GM23248 (cell line): ENCODE data around the gene AGR2. TPM values are rescaled to one million over a fixed set of nuclear protein-coding genes. Genes with fewer than 3 reads are reported as not detected.

Source experiments
- DNase-seq: peaks from one replicate; pipeline ENCODE4 v3.0.0-alpha.2; 2015
- H2AFZ ChIP-seq: fragments of 200-600 bp; sonication (generic); 2 replicates; pipeline ENCODE4 v1.6.1; 2016; ENCODE audit warnings: antibody characterized with exemption
- H3F3A ChIP-seq: fragments of 200-600 bp; sonication (generic); 2 replicates; pipeline ENCODE4 v1.6.1; 2016; ENCODE audit warnings: mild to moderate bottlenecking, antibody characterized with exemption, mixed run types; ENCODE audit not compliant: insufficient read depth
- H3K27ac ChIP-seq: fragments of 200-600 bp; sonication (generic); 2 replicates; pipeline ENCODE4 v1.5.1; 2016; ENCODE audit warnings: mild to moderate bottlenecking
- H3K27me3 ChIP-seq: fragments of 200-600 bp; sonication (generic); replicated peaks from 2 replicates; pipeline ENCODE4 v1.6.1; 2016; ENCODE audit warnings: mild to moderate bottlenecking; ENCODE audit not compliant: insufficient read depth
- H3K36me3 ChIP-seq: fragments of 200-600 bp; sonication (generic); 2 replicates; pipeline ENCODE4 v1.6.1; 2016; ENCODE audit warnings: low read depth, mild to moderate bottlenecking
- H3K4me1 ChIP-seq: fragments of 200-600 bp; sonication (generic); 2 replicates; pipeline ENCODE4 v1.6.1; 2016; ENCODE audit warnings: mild to moderate bottlenecking; ENCODE audit not compliant: insufficient read depth
- H3K4me2 ChIP-seq: fragments of 200-600 bp; sonication (generic); one replicate; pipeline ENCODE4 v1.6.1; 2016; ENCODE audit warnings: mild to moderate bottlenecking; ENCODE audit not compliant: unreplicated experiment
- H3K4me3 ChIP-seq: fragments of 200-600 bp; sonication (generic); 2 replicates; pipeline ENCODE4 v1.5.1; 2016; ENCODE audit warnings: mild to moderate bottlenecking
- H3K79me2 ChIP-seq: fragments of 200-600 bp; sonication (generic); 2 replicates; pipeline ENCODE4 v1.6.1; 2016; ENCODE audit warnings: mild to moderate bottlenecking; ENCODE audit not compliant: insufficient read depth
- H3K9ac ChIP-seq: fragments of 200-600 bp; sonication (generic); 2 replicates; pipeline ENCODE4 v1.6.1; 2016; ENCODE audit warnings: mild to moderate bottlenecking
- H3K9me2 ChIP-seq: fragments of 200-600 bp; sonication (generic); 2 replicates; pipeline ENCODE4 v1.6.1; 2016; ENCODE audit warnings: mixed run types, mild to moderate bottlenecking, moderate library complexity; ENCODE audit not compliant: insufficient read depth
- H3K9me3 ChIP-seq: fragments of 200-600 bp; sonication (generic); one replicate; pipeline ENCODE4 v1.6.1; 2017; ENCODE audit warnings: low read depth
- H4K20me1 ChIP-seq: fragments of 200-600 bp; sonication (generic); 2 replicates; pipeline ENCODE4 v1.6.0; 2016; ENCODE audit not compliant: insufficient read depth
- EZH2 ChIP-seq: fragments of 200-600 bp; sonication (generic); IDR thresholded peaks from 2 replicates; pipeline ENCODE4 v1.6.1; 2018; ENCODE audit warnings: antibody characterized with exemption, mild to moderate bottlenecking; ENCODE audit not compliant: insufficient read depth, poor library complexity, severe bottlenecking
- EZH2phosphoT487 ChIP-seq: fragments of 200-600 bp; sonication (generic); IDR thresholded peaks from 2 replicates; pipeline ENCODE4 v1.6.1; 2018; ENCODE audit warnings: antibody characterized with exemption, moderate library complexity, mild to moderate bottlenecking, low read depth; ENCODE audit not compliant: insufficient read depth
- WGBS, 2 experiments: methylation state at CpG; one replicate each; pipeline ENCODE4 v1.1.6; 2015 to 2017; ENCODE audit warnings: low lambda C conversion rate in 2 of 2, low coverage in 1 of 2; ENCODE audit errors: missing lambda C conversion rate in 2 of 2; 5-methylcytosine and 5-hydroxymethylcytosine counted together
- in situ Hi-C: fragments of 300-500 bp; cut with MboI; formaldehyde crosslinking; loops from 2 replicates; pipeline ENCODE4 v1.15.0; 2020
- polyA plus RNA-seq: library from polyadenylated mRNA; unstranded; fragments of >200 nt; fragmentation: Nextera tagmentation; extraction: Ambion mirVana; gene quantifications from 2 replicates; pipeline ENCODE4 v1.2.1, GENCODE V29; 2016
- total RNA-seq: library from RNA; depleted of rRNA; stranded (reverse); fragments of >200 nt; shearing (Covaris generic); gene quantifications from 2 replicates; pipeline ENCODE4 v1.2.3, GENCODE V29; 2014; rRNA removed

Gene AGR2
- total and polyA plus RNA-seq, 2 experiments from 2014 or later: not detected

- in situ Hi-C loops: no loop called here
- H3K4me2 ChIP-seq: peak overlapping the region; percentile 55
- 18 to 19% methylated on average over 4 of the region's 4 CpGs for WGBS, 2 experiments
- no peaks in the 10 kb centered on the region for H3K79me2 ChIP-seq
- no peaks in the 10 kb centered on the region for H3K36me3 ChIP-seq
- no peak overlapping the region for H3K27ac ChIP-seq
- no peaks in the 10 kb centered on the region for H4K20me1 ChIP-seq
- peak overlapping the region; percentile 57 for H2AFZ ChIP-seq
- H3K9me3 ChIP-seq: no peaks in the 10 kb centered on the region
- H3K9me2 ChIP-seq: no peaks in the 10 kb centered on the region
- H3K9ac ChIP-seq: no peak overlapping the region
- DNase-seq: peak; percentile 49
- no peak overlapping the region for H3K4me3 ChIP-seq
- H3K27me3 ChIP-seq: no peaks in the 10 kb centered on the region
- peaks cover 35% of the 10 kb centered on the region for H3K4me1 ChIP-seq
- peaks cover 25% of the 10 kb centered on the region for H3F3A ChIP-seq
- TF ChIP-seq EZH2phosphoT487 (no peak), EZH2 (no peak)
Observed at GRCh38 chr7:16743236-16743635, 61.6 kb downstream of the AGR2 start.

DNA sequence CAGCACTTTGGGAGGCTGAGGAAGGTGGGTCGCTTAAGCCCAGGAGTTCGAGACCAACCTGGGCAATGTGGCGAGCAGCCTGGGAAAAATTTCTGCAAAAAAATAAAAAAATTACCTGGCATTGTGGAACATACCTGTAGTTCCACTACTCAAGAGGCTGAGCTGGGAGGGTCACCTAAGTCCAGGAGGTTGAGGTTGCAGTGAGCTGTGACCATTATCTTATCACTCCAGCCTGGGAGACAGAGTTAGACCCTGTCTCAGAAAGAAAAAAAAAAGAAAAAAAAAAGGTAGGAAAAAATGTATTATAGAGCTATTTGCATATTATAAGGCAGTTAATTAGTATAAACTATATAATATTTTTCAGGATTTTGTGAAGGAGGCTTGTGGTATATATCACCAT is 62.3 kb downstream of the AGR2 start:
- Histone ChIP-seq H3F3A (peaks cover 25% of the 10 kb centered on the region), H4K20me1 (no peaks in the 10 kb centered on the region), H2AFZ (peak overlapping the region; percentile 57; the same call in 1 of the 2 replicates), H3K9me3 (no peaks in the 10 kb centered on the region), H3K4me1 (peaks cover 35% of the 10 kb centered on the region), H3K4me2 (no peak overlapping the region), H3K36me3 (no peaks in the 10 kb centered on the region), H3K79me2 (no peaks in the 10 kb centered on the region), H3K9ac (no peak overlapping the region), H3K9me2 (no peaks in the 10 kb centered on the region), H3K27ac (no peak overlapping the region), H3K4me3 (no peak overlapping the region), H3K27me3 (no peaks in the 10 kb centered on the region)
- WGBS, 2 experiments: 64 to 65% methylated on average over 3 of the region's 3 CpGs
- no peak for DNase-seq
- in situ Hi-C loops: no loop called here
- TF ChIP-seq EZH2 (no peak), EZH2phosphoT487 (no peak)

Other genes with a start within 250 kb of the AGR2 start
- gene ANKMY2, start 159.2 kb downstream of the AGR2 start, total RNA-seq: 23.0 and 23.1 TPM in 2 replicates
- 19.3 and 22.1 TPM in 2 replicates for gene ANKMY2, start 159.2 kb downstream of the AGR2 start, polyA plus RNA-seq
- gene BZW2, start 158.8 kb downstream of the AGR2 start, total RNA-seq: 54.1 and 61.0 TPM in 2 replicates
- gene BZW2, start 158.8 kb downstream of the AGR2 start, polyA plus RNA-seq: 60.9 and 64.3 TPM in 2 replicates
- gene TSPAN13, start 51.2 kb downstream of the AGR2 start, total RNA-seq: 4.2 and 6.2 TPM in 2 replicates
- gene TSPAN13, start 51.2 kb downstream of the AGR2 start, polyA plus RNA-seq: 9.0 and 10.2 TPM in 2 replicates
- gene AGR3, start 77.0 kb upstream of the AGR2 start, total RNA-seq: not detected in 2 replicates
- not detected in 2 replicates for gene AGR3, start 77.0 kb upstream of the AGR2 start, polyA plus RNA-seq